ENCODE measurements around the gene SNRPA1.

Gene SNRPA1

GRCh38 chr15:101232677-101233076, 62.4 kb downstream of the SNRPA1 start:
- TF ChIP-seq CTCF (conservative IDR thresholded peaks at IDR 0.05) (no peak), ZFX (IDR thresholded peaks at IDR 0.05) (no peak)
- no peak overlapping the region for H3K27ac ChIP-seq
